NCI-H2171 (cell line): ENCODE data around the gene ITFG1.

ENCODE experiments used
- DNase-seq: peaks from one replicate; lab custom pipeline; 2025; lab: John Stamatoyannopoulos, UW

ITFG1 gene

GRCh38 chr16:47323241-47323640, 137.6 kb downstream of the ITFG1 start:
- no peak for DNase-seq

DNA sequence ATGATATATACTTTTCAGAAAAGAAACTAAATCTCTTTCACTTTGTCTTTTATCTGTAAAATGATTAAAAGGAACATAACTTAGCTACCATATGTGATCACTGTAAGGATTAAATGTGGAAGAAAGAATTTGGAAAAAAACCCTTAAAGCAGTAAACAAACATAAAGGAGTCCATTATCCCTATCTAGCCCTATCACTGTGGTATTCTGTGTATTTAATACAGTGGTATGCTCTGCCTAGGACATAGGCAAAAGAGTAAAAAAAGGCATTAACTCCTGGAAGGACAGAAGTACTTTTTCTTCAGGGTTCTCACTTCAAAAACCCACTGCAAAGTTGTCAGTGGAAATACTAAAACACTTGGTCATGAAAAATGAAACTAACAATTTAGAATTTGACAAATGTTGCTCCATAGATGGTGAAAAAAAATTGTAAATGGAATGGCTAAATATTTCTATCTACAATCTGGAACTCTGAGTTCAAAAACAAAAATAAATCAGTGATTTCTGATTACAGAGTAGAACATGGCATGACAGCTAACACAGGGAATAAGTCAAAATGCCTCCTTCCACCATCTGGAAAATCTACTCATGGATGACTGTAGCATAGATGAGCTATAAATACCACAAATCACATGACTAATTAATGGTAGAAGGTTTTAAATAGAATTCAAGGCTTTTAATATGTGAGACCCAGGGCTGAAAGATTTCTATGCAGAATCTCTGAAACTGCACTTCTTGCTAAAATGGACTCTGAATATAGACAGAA, 140.1 kb downstream of the ITFG1 start:
- DNase-seq = no peak

- no peak for DNase-seq
Observed at GRCh38 chr16:47317465-47318240, 143.2 kb downstream of the ITFG1 start.

- no peak for DNase-seq
Observed at GRCh38 chr16:47316442-47317015, 144.3 kb downstream of the ITFG1 start.

DNA sequence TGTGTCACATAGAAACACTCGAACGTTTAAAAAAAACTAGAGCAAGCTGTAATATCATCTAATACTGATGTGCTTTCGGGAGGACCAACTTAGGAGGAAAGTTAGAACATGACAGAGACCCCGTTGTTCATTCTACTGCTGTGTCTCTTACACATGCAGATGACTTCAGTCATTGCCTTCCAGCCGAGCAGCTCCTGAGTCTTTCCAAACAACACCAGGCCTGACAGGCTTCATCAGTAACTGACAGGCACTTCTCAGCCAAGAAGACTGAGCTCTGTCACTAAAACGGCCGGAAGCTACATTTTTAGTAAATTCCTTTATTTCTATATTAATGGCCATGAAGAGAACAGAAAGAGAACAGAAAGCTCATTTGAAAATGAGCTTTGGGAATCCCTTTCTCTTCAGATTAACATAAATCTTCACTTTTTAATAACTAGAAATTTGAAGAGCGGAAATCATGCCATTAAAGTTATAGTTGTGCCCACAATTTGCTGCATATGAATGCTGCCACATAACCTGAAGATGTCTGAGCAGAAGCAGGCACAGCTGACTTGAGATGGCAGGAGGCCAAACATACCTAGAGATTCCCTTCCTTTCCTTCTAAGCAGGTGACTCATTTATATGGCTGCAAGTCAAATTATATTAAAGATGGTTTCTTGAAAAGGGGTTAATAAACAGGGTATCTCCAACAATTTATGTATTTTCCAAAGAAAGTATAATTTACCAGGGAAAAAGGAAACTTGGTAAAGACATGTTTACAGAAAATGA, 148.9 kb downstream of the ITFG1 start:
- no peak for DNase-seq

DNA sequence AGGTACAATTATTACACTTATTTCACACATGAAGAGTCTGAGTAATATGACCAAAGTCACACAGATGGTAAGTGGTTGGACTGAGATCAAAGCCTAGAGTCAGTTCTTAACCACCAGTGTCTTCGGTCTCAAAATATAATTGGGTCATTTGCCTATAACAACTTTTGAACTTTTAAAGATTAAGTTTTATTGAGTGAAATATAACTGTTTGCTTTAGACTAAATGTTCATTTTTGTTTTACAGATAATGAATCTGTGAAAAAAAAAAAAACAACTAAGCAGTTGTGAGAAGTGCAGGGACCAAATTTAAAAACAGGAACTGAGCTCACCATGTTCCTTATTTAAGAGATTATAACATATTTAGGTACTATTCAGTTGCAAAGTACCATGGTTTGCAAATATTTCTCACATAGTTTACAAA, 150.1 kb downstream of the ITFG1 start:
- DNase-seq = no peak

- DNase-seq = no peak
Observed at GRCh38 chr16:47309581-47310312, 151.1 kb downstream of the ITFG1 start.

- DNase-seq = no peak
Observed at GRCh38 chr16:47308601-47309000, 152.3 kb downstream of the ITFG1 start.

DNA sequence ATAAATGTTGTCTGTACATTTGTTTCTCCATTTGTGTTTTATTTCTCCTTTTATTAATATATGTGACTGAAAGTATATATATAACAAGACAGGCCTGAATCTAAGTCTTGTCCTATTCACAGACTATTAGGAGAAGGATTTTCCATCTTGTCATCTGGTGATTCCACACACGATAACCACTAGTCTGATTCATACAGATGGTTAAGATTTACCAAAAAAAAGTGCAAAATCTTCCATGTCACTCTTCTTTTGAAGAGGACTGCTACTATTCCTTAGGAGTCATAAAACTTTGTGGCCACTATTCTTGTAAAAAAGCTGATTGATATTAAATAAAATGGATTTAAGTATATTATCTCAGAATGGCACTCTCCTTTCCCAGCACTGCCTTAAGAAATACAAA, 156.3 kb downstream of the ITFG1 start:
- no peak for DNase-seq

GRCh38 chr16:47299587-47299986, 161.3 kb downstream of the ITFG1 start:
- no peak for DNase-seq

GRCh38 chr16:47284999-47285398, 175.9 kb downstream of the ITFG1 start:
- DNase-seq = no peak

- peak; percentile 6 for DNase-seq
Observed at GRCh38 chr16:47278306-47278970, 182.4 kb downstream of the ITFG1 start.

- no peak for DNase-seq
Observed at GRCh38 chr16:47276522-47276921, 184.3 kb downstream of the ITFG1 start.

DNA sequence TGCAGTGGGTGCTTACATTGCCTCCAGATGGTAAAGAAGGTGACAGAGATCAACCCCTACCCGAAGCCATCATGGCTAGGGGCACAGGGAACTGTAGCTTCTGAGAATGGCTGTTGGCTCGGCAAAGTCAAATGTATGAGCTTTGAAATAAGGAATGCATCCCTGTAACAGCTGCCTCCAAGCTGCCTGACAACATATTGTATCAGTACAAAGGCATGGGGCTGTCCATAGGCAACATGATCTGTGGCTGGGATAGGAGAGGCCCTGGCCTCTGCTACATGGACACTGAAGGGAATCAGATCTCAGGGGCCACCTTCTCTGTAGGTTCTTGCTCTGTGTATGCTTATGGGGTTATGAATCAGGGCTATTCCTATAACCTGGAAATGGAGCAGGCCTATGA, 197.9 kb downstream of the ITFG1 start:
- no peak for DNase-seq

GRCh38 chr16:47260503-47260902, 200.4 kb downstream of the ITFG1 start:
- no peak for DNase-seq

- DNase-seq = no peak
Observed at GRCh38 chr16:47258874-47259461, 201.9 kb downstream of the ITFG1 start.

DNA sequence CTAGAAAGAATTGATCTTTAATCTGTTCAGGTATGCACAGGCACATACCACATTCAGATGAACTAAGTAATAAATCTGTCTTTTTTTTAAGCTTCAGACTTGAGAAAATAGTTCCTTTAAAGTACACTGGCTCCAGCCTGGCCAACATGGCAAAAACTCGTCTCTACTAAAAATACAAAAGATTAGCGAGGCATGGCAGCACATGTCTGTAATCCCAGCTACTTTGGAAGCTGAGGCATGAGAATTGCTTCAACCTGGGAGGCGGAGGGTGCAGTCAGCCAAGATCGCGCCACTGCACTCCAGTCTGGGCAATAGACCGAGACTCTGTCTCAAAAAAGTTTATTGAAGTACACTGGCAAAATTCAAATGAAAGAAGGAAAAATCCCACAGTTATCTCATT, 206.1 kb downstream of the ITFG1 start:
- no peak for DNase-seq

- DNase-seq = no peak
Observed at GRCh38 chr16:47250983-47251382, 209.9 kb downstream of the ITFG1 start.

DNA sequence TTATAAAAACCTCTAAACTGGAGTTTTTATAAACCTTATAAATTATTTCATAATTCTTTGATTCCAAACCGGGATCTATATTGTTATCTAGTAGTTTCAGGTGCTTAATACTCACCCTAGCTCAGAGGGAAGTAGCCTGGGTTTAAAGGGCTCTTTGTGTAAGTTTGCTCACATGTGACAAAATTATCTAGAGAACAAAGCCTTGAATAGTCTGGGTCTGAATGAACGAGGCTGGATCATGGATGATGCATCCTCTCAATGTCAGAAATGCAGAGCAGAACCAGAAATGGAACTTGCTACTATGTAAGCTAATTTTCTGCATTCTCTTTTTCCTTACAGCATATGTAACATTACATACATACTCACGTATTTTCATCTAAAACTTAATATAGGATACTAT, 213.2 kb downstream of the ITFG1 start:
- DNase-seq = no peak

- DNase-seq = no peak
Observed at GRCh38 chr16:47244206-47244605, 216.7 kb downstream of the ITFG1 start.

- DNase-seq = no peak
Observed at GRCh38 chr16:47241061-47241460, 219.8 kb downstream of the ITFG1 start.
